Measurements from ENCODE around the gene TFDP2.

TFDP2 gene

DNA sequence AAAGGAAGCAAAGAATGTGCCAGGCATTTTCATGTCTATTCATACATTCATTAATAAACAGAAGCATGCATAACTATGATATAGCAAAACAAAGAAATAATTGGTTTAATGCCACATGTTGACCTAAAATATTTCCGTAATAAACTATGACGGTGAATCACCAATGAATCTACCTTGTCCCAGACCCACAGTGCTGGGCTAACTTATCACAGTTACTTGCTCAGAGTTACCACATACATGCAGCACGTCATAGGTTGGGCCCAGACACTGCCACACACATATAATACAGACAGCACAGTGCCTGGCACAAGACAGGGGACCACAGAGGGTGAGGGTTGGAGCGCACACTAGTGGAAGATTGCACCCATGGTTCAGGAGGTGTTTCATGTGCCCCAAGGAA, 186.0 kb downstream of the TFDP2 start:
- no peak for DNase-seq (ENCODE audit: low read depth in 2 of 2)

DNA sequence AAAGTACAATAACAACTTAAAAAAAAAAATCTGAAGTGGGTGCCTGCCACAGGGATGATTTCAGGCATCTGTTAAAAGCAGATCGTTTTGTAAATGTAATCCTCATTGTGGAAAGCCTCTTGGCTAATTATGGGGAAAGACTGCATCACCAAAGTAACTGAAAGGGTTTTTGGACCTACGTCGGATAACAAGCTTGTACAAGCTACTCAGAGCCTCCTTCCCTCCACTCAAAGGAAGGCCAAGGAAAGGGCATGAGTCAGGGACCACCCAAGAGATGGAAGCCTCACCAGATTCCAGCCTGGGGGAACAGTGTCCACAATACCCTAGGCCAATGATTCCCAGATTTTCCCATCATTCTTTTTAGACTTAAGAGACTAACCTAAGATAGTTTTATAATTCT, 188.6 kb downstream of the TFDP2 start:
- DNase-seq (ENCODE audit: low read depth in 2 of 2), result no peak

- DNase-seq (ENCODE audit: low read depth in 2 of 2), result no peak
These were observed 189.5 kb downstream of the TFDP2 start for GRCh38 chr3:141959589-141960554.

- no peak for DNase-seq (ENCODE audit: low read depth in 2 of 2)
These were observed 194.2 kb downstream of the TFDP2 start for GRCh38 chr3:141955175-141955574.

DNA sequence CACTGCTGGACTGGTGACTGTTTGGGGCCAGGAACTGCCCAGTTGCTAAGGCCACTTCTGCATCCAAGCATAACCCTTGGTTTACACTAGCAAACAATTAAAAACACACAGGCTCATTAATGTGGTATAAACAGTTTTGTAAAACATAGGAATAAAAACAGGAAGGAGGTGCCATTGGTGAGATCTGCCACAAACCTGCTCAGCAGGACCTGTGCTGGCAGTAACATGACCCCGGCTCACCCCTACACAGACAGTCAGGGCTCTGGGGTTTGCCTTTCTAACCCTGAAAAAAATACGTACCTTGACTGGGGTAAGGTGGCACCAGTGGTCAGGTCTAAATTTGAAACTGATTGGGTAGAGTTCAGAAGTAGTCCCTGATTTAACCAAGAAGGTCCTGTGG, 196.7 kb downstream of the TFDP2 start:
- DNase-seq (ENCODE audit: low read depth in 2 of 2), result no peak

DNA sequence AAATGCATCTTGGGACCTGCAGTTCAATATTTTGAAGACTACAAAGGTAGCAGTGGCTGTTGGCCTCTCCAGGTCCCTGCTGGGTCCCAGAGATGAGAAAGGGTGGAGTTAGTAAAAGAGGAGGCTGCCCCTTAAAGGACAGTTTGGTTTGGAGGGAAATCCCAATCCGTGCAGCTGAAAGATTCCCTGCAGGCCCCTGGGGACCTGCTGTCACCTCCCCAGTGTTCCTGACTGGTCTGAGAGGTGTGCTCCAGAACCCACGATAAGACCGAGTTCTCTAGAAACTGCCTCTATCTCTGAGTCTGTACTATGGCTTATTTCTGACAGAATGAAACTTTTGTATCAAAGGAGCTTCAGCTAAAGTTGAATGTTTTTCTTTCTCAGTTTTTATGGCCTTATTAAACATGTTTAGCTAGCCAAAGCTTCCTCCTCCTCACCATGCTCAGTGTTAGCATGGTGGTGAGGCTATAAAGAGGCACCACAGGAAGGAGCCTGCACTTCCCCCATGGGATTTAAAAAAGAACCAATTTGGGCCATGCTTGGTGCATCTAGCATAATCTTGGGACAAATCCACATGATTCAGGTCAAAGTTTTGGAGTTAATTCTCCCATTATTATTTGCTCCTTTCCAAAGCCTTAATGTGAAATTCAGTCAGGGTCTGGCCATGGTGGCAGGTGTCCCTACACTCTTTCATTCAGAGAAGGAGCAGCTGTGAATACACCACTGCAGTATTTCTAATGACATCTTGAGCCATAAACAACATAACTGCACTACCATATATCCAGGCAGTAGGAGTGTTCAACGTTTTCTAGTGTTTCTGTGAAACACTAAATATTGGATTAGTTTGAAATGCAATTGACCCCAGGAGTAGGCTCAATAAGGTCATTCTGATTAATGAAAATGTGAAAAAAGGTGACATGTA, 198.5 kb downstream of the TFDP2 start:
- DNase-seq (ENCODE audit: low read depth in 2 of 2), result no peak

DNA sequence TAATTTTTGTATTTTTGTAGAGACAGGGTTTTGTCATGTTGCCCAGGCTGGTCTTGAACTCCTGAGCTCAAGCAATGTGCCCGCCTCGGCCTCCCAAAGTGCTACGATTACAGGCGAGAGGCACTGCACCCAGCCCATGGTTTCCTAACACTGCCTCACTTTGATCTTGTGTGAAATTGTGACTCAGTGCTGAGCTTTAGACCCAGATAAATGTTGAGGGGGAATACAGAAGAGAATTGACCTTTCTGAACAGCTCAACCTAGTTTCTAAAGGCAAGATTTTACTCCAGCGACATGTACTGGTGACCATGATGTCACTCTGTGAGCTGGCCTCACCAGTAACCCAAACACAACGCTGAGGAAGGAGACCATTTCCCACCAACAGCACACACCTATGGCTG, 199.4 kb downstream of the TFDP2 start:
- DNase-seq (ENCODE audit: low read depth in 2 of 2), result no peak

DNA sequence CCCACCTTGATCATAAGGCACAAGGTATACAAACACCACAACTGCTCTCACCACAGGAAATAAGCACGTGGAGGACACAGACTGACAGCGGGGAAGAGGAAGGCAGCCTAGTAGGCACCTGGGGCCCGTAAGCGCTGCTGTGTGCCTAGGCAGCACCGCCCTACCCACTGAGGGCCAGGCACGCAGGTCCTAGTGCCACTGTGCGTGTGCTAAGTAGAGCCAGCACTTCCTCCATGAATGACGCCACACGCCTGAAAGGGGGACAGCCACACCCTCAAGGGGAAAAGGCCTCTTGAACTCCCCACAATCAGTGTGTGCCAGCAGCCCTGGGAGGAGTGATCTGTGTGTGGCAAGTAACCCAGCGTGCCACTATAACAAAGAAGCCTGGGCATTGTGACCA, 199.9 kb downstream of the TFDP2 start:
- no peak for DNase-seq (ENCODE audit: low read depth in 2 of 2)

- no peak for DNase-seq (ENCODE audit: low read depth in 2 of 2)
These were observed 203.4 kb downstream of the TFDP2 start for GRCh38 chr3:141945726-141946485.

GRCh38 chr3:141942006-141942405, 207.3 kb downstream of the TFDP2 start:
- no peak for DNase-seq (ENCODE audit: low read depth in 2 of 2)

GRCh38 chr3:141941093-141941492, 208.3 kb downstream of the TFDP2 start:
- DNase-seq (ENCODE audit: low read depth in 2 of 2), result no peak

DNA sequence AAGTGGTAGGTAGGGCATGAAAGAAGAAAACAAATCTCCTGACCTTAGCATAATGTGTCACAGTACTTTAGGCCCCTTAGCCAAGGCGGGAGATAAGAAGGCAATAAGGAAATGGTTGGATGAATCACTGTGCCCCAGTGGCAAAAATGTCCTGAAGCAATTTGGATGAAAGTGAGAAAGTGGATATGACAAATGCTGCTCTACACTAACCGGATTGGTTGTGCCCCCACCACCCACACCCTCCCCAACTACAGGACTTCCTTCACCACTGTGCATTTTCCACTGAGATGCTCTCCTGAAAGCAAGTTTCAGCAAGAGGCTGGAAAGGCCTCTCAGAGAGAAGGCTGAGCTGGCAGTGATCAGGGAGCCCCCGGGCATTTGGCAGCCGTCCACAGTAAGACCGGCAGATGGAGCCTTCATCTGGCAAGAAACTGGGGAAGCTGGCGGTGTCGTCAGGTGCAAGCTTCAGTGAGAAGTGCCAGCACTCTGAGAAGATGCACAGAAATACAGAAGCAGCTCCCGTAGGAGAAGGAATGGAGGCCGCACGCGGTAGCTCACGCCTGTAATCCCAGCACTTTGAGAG, 209.1 kb downstream of the TFDP2 start:
- DNase-seq (ENCODE audit: low read depth in 2 of 2), result peak; percentile 45 to 68

DNA sequence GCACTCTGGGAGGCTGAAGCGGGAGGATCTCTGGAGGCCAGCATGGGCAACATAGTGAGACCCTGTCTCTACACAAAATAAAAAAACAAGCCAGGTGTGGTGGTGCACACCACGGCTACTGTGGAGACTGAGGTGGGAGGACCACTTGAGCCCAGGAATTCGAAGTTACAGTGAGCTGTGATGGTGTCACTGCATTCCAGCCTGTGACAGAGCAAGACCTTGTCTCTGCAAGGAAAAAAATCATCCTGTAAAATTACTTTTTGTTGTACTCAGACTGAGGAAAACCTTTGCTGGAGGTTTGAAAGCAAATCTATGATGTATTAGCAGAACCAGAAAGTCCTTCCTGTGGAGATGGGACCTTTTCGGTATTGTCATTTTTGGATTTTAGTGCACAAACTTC, 209.6 kb downstream of the TFDP2 start:
- no peak for DNase-seq (ENCODE audit: low read depth in 2 of 2)

DNA sequence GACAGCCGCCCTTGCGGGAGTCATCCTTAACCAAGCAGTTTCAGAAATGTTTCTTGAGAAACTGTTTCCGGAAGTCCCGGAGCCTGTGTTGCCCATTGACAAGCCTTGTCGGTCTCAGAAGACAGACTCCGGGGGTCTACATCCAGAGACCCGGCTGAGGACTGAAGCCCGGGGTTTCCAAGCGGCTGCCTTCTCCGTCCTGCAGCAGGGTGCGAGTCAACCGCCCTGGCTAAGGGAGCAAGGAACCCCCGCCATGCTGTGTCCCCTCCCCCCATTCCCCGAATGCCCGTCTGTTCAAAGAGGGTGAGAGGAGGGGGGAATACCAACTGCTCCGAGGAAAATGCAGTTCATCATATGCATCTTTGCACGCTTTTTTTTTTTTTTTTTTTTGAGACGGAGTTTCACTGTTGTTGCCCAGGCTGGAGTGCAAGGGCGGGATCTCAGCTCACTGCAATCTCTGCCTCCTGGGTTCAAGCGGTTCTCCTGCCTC, 211.3 kb downstream of the TFDP2 start:
- no peak for DNase-seq (ENCODE audit: low read depth in 2 of 2)

GRCh38 chr3:141934354-141934753, 215.0 kb downstream of the TFDP2 start:
- DNase-seq (ENCODE audit: low read depth in 2 of 2), result no peak

- DNase-seq (ENCODE audit: low read depth in 2 of 2), result no peak
These were observed 215.7 kb downstream of the TFDP2 start for GRCh38 chr3:141933421-141934300.

- no peak for DNase-seq (ENCODE audit: low read depth in 2 of 2)
These were observed 218.5 kb downstream of the TFDP2 start for GRCh38 chr3:141930801-141931200.

DNA sequence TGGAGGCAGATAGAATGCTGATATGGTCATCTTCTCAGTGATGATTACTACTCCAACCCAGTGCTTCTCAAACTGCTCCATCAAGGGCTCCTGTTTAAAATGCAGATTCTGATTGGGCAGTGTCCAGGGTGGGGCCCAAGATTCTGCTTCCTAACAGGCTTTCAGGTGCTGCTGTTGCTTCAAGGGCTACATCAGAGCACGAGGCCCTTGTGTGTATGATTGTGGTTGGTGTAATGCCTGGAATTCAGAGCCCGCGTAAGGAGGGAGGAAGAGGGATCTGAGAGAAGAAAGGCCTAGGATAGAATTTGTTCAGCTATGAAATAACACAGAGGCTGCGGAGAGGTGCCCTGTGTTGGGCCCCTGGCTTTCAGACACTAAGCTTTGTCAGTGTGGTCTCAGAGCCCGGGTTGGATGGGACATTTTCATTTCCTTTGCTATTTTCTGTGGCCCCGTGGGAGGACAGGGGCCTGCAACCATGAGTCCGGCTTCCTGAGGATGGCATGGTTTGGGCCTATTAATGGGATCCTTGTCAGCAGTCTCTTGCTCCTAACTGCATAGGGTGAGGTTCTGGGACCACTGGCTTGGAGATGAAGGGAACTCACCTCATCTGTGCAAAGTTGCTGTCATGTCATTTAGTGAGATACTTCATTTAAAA, 219.9 kb downstream of the TFDP2 start:
- no peak for DNase-seq (ENCODE audit: low read depth in 2 of 2)

DNA sequence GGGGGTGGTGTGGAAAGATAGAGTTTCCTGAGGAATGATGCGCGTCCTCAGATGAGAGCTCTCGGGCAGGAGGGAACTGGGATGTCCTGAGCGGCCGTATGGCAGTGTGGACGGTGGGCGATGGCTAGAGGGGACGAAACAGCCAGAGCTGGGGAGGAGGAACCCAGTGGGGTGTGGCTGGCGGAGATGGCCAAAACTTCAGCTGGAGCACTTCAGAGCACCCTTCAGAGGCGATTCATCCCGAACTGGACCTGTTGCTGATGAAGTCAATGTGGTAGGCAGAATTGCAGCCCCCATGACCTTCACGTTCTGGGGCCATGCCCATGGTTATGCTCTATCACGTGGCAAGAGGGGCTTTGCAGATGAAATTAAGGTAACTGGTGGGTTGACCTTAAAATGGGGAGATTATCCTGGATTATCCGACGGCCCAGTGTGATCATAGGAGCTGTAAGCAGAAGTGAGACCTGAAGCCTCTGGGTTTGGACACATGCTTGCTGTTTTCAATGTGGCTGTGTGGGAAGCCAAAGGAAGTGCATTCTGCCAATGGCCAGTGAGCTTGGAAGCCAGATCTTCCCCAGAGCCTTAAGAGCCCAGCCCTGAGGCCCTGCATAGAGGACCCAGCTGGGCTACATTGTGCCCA, 220.6 kb downstream of the TFDP2 start:
- no peak for DNase-seq (ENCODE audit: low read depth in 2 of 2)
